ENCODE measurements around the gene NOXO1. TPM values are rescaled to one million over a fixed set of nuclear protein-coding genes. Genes with fewer than 3 reads are reported as not detected.

The NOXO1 gene
- polyA plus RNA-seq, 1 donor from 2014 or later = 8.5 TPM

DNA sequence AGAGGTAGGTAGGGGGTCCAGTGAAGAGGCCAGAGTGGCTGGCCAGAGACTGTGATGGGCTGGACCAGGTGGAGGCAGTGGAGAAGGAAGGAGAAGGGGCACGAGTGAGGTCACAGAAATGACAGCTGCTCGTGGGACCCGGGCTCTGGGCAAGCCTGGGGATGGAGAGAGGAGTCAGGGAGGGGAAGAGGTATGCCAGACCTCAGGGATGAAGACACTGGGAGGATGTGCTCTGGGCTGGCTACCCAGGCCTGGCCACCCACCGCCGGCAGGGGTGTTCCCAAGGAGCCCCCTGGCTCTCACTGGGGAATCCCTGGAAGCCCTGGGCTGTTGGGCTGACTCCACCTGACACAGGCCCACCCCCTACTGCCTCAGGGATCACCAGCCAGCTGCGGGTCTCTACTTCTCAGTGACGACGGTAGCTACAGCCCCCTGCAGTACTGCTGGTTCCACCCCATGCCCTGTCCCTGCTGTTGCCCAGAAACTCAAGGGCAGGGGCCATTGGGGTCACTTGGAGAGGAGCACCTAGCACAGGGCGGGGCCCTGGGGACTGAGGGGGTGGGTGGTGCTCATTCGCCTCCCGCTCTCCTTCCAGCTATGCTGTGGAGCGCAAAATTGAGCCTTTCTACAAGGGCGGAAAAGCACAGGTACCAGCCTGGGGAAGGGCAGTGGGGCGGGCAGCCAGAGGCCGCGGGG is 7.7 kb downstream of the NOXO1 start:
- H3K4me3 ChIP-seq (ENCODE audit: low read length) = no peak overlapping the region
- no peaks in the 10 kb centered on the region for H3F3A ChIP-seq (ENCODE audit: insufficient read depth, low read length, poor library complexity, severe bottlenecking)
- H3K27ac ChIP-seq (ENCODE audit: low read length) = no peak overlapping the region
- no peaks in the 10 kb centered on the region for H4K20me1 ChIP-seq (ENCODE audit: insufficient read depth)
- no peaks in the 10 kb centered on the region for H3K36me3 ChIP-seq (ENCODE audit: insufficient read depth, low read length)
- peaks cover 5% of the 10 kb centered on the region for H3K79me2 ChIP-seq (replicated peaks; ENCODE audit: insufficient read depth, low read length)
- H2AFZ ChIP-seq (ENCODE audit: low read depth, low read length) = no peak overlapping the region
- no peak overlapping the region for H3K9ac ChIP-seq (ENCODE audit: low read length)
- no peaks in the 10 kb centered on the region for H3K9me3 ChIP-seq (ENCODE audit: low read length)
- TF ChIP-seq MXI1 (conservative IDR thresholded peaks at IDR 0.05; ENCODE audit: poor library complexity, severe bottlenecking) = no peak
- TF ChIP-seq TAF1 (IDR thresholded peaks at IDR 0.05; ENCODE audit: low read depth) = no peak
- TF ChIP-seq EP300 (conservative IDR thresholded peaks at IDR 0.05; ENCODE audit: poor library complexity, severe bottlenecking) = no peak
- TF ChIP-seq, protein P1, sequence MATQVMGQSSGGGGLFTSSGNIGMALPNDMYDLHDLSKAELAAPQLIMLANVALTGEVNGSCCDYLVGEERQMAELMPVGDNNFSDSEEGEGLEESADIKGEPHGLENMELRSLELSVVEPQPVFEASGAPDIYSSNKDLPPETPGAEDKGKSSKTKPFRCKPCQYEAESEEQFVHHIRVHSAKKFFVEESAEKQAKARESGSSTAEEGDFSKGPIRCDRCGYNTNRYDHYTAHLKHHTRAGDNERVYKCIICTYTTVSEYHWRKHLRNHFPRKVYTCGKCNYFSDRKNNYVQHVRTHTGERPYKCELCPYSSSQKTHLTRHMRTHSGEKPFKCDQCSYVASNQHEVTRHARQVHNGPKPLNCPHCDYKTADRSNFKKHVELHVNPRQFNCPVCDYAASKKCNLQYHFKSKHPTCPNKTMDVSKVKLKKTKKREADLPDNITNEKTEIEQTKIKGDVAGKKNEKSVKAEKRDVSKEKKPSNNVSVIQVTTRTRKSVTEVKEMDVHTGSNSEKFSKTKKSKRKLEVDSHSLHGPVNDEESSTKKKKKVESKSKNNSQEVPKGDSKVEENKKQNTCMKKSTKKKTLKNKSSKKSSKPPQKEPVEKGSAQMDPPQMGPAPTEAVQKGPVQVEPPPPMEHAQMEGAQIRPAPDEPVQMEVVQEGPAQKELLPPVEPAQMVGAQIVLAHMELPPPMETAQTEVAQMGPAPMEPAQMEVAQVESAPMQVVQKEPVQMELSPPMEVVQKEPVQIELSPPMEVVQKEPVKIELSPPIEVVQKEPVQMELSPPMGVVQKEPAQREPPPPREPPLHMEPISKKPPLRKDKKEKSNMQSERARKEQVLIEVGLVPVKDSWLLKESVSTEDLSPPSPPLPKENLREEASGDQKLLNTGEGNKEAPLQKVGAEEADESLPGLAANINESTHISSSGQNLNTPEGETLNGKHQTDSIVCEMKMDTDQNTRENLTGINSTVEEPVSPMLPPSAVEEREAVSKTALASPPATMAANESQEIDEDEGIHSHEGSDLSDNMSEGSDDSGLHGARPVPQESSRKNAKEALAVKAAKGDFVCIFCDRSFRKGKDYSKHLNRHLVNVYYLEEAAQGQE (IDR thresholded peaks at IDR 0.05; ENCODE audit: borderline replicate concordance) = no peak
- no peak for TF ChIP-seq SMC3 (conservative IDR thresholded peaks at IDR 0.05; ENCODE audit: poor library complexity)
- no peak for TF ChIP-seq EZH2 (IDR thresholded peaks at IDR 0.05; ENCODE audit: borderline replicate concordance, insufficient read depth, low read length, poor library complexity, severe bottlenecking)
- no peak for TF ChIP-seq POLR2AphosphoS5 (IDR thresholded peaks at IDR 0.05)
- no peak for TF ChIP-seq RAD21 (conservative IDR thresholded peaks at IDR 0.05)
- TF ChIP-seq, protein P2, sequence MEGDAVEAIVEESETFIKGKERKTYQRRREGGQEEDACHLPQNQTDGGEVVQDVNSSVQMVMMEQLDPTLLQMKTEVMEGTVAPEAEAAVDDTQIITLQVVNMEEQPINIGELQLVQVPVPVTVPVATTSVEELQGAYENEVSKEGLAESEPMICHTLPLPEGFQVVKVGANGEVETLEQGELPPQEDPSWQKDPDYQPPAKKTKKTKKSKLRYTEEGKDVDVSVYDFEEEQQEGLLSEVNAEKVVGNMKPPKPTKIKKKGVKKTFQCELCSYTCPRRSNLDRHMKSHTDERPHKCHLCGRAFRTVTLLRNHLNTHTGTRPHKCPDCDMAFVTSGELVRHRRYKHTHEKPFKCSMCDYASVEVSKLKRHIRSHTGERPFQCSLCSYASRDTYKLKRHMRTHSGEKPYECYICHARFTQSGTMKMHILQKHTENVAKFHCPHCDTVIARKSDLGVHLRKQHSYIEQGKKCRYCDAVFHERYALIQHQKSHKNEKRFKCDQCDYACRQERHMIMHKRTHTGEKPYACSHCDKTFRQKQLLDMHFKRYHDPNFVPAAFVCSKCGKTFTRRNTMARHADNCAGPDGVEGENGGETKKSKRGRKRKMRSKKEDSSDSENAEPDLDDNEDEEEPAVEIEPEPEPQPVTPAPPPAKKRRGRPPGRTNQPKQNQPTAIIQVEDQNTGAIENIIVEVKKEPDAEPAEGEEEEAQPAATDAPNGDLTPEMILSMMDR (IDR thresholded peaks at IDR 0.05; ENCODE audit: poor library complexity, severe bottlenecking) = no peak
- H3K9me2 ChIP-seq (ENCODE audit: insufficient read depth, low read length) = no peaks in the 10 kb centered on the region
- peaks cover 4% of the 10 kb centered on the region for H3K27me3 ChIP-seq (ENCODE audit: insufficient read depth, low read depth, low read length)
- H3K4me2 ChIP-seq (ENCODE audit: low read length) = no peak overlapping the region

DNA sequence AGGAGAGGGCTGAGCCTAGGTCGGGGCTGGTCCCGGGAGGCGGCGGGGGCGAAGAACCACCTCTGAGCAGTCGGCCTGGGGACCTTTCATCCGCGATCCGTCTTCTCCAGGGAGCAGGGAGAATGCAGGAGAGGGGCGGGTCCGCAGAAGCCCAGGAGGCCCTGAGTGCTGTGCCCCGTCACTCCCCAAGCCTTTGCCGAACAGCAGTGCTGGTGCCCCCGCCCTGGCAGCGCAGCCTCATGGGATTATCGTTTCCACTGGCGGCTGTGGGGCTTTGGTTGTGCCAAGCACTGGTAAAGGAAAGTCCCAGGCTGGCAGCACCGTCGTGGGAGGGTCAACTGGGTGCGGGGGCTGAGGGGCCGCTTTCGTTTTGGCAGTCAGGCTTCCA is 8.8 kb downstream of the NOXO1 start:
- TF ChIP-seq, protein P2 (IDR thresholded peaks at IDR 0.05; ENCODE audit: poor library complexity, severe bottlenecking) = no peak
- TF ChIP-seq RAD21 (conservative IDR thresholded peaks at IDR 0.05) (no peak), EP300 (conservative IDR thresholded peaks at IDR 0.05; ENCODE audit: poor library complexity, severe bottlenecking) (no peak), TAF1 (IDR thresholded peaks at IDR 0.05; ENCODE audit: low read depth) (no peak), POLR2AphosphoS5 (IDR thresholded peaks at IDR 0.05) (no peak), SMC3 (conservative IDR thresholded peaks at IDR 0.05; ENCODE audit: poor library complexity) (no peak), MXI1 (conservative IDR thresholded peaks at IDR 0.05; ENCODE audit: poor library complexity, severe bottlenecking) (no peak), EZH2 (IDR thresholded peaks at IDR 0.05; ENCODE audit: borderline replicate concordance, insufficient read depth, low read length, poor library complexity, severe bottlenecking) (no peak)
- TF ChIP-seq, protein P1 (IDR thresholded peaks at IDR 0.05; ENCODE audit: borderline replicate concordance) = no peak
- no peaks in the 10 kb centered on the region for H3K27me3 ChIP-seq (ENCODE audit: insufficient read depth, low read depth, low read length)
- no peak overlapping the region for H2AFZ ChIP-seq (ENCODE audit: low read depth, low read length)
- peak overlapping the region; percentile 61 for H3K4me2 ChIP-seq (ENCODE audit: low read length)
- no peaks in the 10 kb centered on the region for H3K9me3 ChIP-seq (ENCODE audit: low read length)
- no peaks in the 10 kb centered on the region for H4K20me1 ChIP-seq (ENCODE audit: insufficient read depth)
- peak overlapping the region; percentile 93 for H3K9ac ChIP-seq (ENCODE audit: low read length)
- no peaks in the 10 kb centered on the region for H3F3A ChIP-seq (ENCODE audit: insufficient read depth, low read length, poor library complexity, severe bottlenecking)
- H3K4me3 ChIP-seq (ENCODE audit: low read length) = peak overlapping the region; percentile 88
- peak overlapping the region; percentile 60 for H3K27ac ChIP-seq (ENCODE audit: low read length)
- H3K79me2 ChIP-seq (replicated peaks; ENCODE audit: insufficient read depth, low read length) = peaks cover 5% of the 10 kb centered on the region
- H3K9me2 ChIP-seq (ENCODE audit: insufficient read depth, low read length) = no peaks in the 10 kb centered on the region
- no peaks in the 10 kb centered on the region for H3K36me3 ChIP-seq (ENCODE audit: insufficient read depth, low read length)

Measured in neural cell (in vitro differentiated cells).